Measurements from ENCODE around the gene MIPOL1.

Gene MIPOL1

DNA sequence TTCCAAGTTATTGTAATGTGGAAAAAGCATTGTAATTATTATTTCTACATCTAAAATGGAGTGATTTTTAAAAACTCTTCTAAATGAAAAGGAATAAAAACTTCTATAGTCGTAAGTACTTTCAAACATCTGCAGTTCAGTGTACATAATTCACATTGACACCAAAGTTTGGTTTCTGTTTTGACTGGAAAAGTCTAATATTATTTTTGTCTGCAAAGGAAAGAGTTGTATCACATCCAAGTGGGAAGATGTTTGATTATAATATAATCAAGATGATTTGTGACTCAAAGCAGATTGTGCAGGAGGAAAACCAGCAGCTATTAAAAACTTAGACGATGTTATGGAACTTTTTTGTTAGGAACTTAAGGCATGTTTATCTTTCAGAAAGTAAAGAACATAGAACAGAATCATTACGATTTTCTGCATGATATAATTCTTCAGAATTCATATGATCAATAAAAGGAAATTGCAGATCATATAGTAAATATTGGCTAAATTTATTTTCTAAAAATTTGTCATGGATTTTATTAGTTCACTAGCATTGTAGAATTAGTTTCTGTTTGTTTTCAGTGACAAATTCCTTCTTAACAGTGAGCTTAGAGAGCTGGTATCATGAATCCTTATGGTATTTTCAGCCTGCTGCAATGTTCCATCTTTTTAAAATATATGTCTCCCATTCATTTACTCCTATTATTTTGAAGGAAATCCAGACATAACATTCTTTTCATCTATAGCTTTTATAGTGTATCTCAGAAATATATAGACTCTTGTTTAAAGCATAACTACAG is 145.8 kb downstream of the MIPOL1 start:
- H3K4me2 ChIP-seq (ENCODE audit: low read length): no peak overlapping the region
- no peaks in the 10 kb centered on the region for H3K4me1 ChIP-seq (ENCODE audit: insufficient read depth, low read length, severe bottlenecking)
- no peaks in the 10 kb centered on the region for H3K27me3 ChIP-seq (ENCODE audit: insufficient read depth, low read length)
- no peak for TF ChIP-seq EZH2 (IDR thresholded peaks at IDR 0.05; ENCODE audit: borderline replicate concordance, low read length)
- TF ChIP-seq, protein P1, sequence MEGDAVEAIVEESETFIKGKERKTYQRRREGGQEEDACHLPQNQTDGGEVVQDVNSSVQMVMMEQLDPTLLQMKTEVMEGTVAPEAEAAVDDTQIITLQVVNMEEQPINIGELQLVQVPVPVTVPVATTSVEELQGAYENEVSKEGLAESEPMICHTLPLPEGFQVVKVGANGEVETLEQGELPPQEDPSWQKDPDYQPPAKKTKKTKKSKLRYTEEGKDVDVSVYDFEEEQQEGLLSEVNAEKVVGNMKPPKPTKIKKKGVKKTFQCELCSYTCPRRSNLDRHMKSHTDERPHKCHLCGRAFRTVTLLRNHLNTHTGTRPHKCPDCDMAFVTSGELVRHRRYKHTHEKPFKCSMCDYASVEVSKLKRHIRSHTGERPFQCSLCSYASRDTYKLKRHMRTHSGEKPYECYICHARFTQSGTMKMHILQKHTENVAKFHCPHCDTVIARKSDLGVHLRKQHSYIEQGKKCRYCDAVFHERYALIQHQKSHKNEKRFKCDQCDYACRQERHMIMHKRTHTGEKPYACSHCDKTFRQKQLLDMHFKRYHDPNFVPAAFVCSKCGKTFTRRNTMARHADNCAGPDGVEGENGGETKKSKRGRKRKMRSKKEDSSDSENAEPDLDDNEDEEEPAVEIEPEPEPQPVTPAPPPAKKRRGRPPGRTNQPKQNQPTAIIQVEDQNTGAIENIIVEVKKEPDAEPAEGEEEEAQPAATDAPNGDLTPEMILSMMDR (IDR thresholded peaks at IDR 0.05; ENCODE audit: low read length): no peak
- no peaks in the 10 kb centered on the region for H3K36me3 ChIP-seq (ENCODE audit: insufficient read depth, low read length)
- no peaks in the 10 kb centered on the region for H4K20me1 ChIP-seq (ENCODE audit: insufficient read depth, low read length)
- no peak overlapping the region for H3K4me3 ChIP-seq (ENCODE audit: low read depth, low read length, poor library complexity, severe bottlenecking)
- H3K9ac ChIP-seq (ENCODE audit: low read length): no peak overlapping the region
- no peak overlapping the region for H2AFZ ChIP-seq (ENCODE audit: low read length)
- H3K79me2 ChIP-seq (ENCODE audit: insufficient read depth, low read length): no peaks in the 10 kb centered on the region
- H3F3A ChIP-seq (ENCODE audit: insufficient read depth, low read length): no peaks in the 10 kb centered on the region
- H3K9me3 ChIP-seq (ENCODE audit: low read length): no peaks in the 10 kb centered on the region
- 0 out of 2 replicates have a peak, but pooled peaks cover 3% of the 10 kb centered on the region for H3K9me2 ChIP-seq (ENCODE audit: low read depth, low read length)
- no peak overlapping the region for H3K27ac ChIP-seq (ENCODE audit: low read depth, low read length, poor library complexity, severe bottlenecking)

DNA sequence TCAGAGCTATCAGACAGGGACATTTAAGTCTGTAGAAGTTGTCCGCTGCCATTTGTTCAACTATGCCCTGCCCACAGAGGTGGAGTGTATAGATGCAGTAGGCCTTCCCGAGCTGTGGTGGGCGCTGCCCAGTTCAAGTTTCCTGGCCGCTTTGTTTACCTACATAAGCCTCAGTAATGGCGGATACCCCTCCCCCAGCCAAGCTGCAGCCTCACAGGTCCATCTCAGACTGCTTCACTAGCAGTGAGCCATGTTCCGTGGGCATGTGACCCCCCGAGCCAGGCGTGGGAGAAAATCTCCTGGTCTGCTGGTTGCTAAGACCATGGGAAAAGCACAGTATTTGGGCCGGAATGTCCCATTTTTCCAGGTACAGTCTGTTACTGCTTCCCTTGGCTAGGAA is 165.9 kb downstream of the MIPOL1 start:
- Histone ChIP-seq H4K20me1 (ENCODE audit: insufficient read depth, low read length) (no peaks in the 10 kb centered on the region), H3K36me3 (ENCODE audit: insufficient read depth, low read length) (no peaks in the 10 kb centered on the region), H2AFZ (ENCODE audit: low read length) (no peak overlapping the region), H3F3A (ENCODE audit: insufficient read depth, low read length) (no peaks in the 10 kb centered on the region), H3K27ac (ENCODE audit: low read depth, low read length, poor library complexity, severe bottlenecking) (no peak overlapping the region), H3K4me1 (ENCODE audit: insufficient read depth, low read length, severe bottlenecking) (no peaks in the 10 kb centered on the region), H3K4me2 (ENCODE audit: low read length) (no peak overlapping the region), H3K9me2 (ENCODE audit: low read depth, low read length) (no peaks in the 10 kb centered on the region), H3K9ac (ENCODE audit: low read length) (no peak overlapping the region), H3K79me2 (ENCODE audit: insufficient read depth, low read length) (no peaks in the 10 kb centered on the region), H3K27me3 (ENCODE audit: insufficient read depth, low read length) (no peaks in the 10 kb centered on the region), H3K4me3 (ENCODE audit: low read depth, low read length, poor library complexity, severe bottlenecking) (no peak overlapping the region), H3K9me3 (ENCODE audit: low read length) (no peaks in the 10 kb centered on the region)
- TF ChIP-seq, protein P1 (IDR thresholded peaks at IDR 0.05; ENCODE audit: low read length): no peak
- TF ChIP-seq EZH2 (IDR thresholded peaks at IDR 0.05; ENCODE audit: borderline replicate concordance, low read length): no peak

DNA sequence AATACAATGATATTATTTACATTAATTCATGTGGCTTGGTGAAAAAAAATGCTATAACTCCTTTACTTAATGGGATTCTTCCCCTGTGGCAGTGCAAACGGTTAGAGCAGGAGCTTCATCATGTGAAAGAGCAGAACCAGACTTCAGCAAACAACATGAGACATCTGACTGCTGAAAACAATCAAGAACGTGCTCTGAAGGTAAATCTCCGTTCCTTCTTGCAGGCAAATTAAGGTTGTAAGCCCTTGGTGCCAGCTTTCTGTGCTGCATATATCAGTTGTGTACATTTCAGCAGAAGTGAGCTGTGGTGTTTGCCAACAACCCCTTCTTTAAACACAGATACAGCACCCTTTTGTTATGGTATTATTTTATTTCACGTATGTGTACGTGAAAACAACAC is 171.7 kb downstream of the MIPOL1 start:
- no peaks in the 10 kb centered on the region for H3K4me1 ChIP-seq (ENCODE audit: insufficient read depth, low read length, severe bottlenecking)
- no peaks in the 10 kb centered on the region for H3K9me3 ChIP-seq (ENCODE audit: low read length)
- TF ChIP-seq EZH2 (IDR thresholded peaks at IDR 0.05; ENCODE audit: borderline replicate concordance, low read length): no peak
- TF ChIP-seq, protein P1 (IDR thresholded peaks at IDR 0.05; ENCODE audit: low read length): no peak
- H4K20me1 ChIP-seq (ENCODE audit: insufficient read depth, low read length): no peaks in the 10 kb centered on the region
- H3F3A ChIP-seq (ENCODE audit: insufficient read depth, low read length): no peaks in the 10 kb centered on the region
- no peaks in the 10 kb centered on the region for H3K27me3 ChIP-seq (ENCODE audit: insufficient read depth, low read length)
- H3K4me3 ChIP-seq (ENCODE audit: low read depth, low read length, poor library complexity, severe bottlenecking): no peak overlapping the region
- no peak overlapping the region for H3K27ac ChIP-seq (ENCODE audit: low read depth, low read length, poor library complexity, severe bottlenecking)
- no peak overlapping the region for H3K9ac ChIP-seq (ENCODE audit: low read length)
- H3K79me2 ChIP-seq (ENCODE audit: insufficient read depth, low read length): no peaks in the 10 kb centered on the region
- no peaks in the 10 kb centered on the region for H3K9me2 ChIP-seq (ENCODE audit: low read depth, low read length)
- H2AFZ ChIP-seq (ENCODE audit: low read length): no peak overlapping the region
- no peaks in the 10 kb centered on the region for H3K36me3 ChIP-seq (ENCODE audit: insufficient read depth, low read length)
- H3K4me2 ChIP-seq (ENCODE audit: low read length): no peak overlapping the region
